Memory B cell (primary cell): ENCODE measurements around the gene SLC4A2.

Experiments
- ATAC-seq: fragments of 150-1000 bp; cut with Tn5 transposase; 2 replicates; pipeline ENCODE4 v1.10.0; 2021; ENCODE audit warnings: low read depth, mild to moderate bottlenecking, moderate library complexity
- DNase-seq, 2 donors: peaks; one replicate each; pipeline ENCODE4 v3.0.0; 2022; ENCODE audit warnings: low spot score in 2 of 2
- H3K27ac Mint-ChIP-seq: one replicate; pipeline ENCODE4 v1.8.0; 2022; ENCODE audit warnings: mild to moderate bottlenecking, moderate library complexity, mixed read lengths
- H3K27me3 Mint-ChIP-seq: one replicate; pipeline ENCODE4 v1.8.0; 2022; ENCODE audit warnings: mixed read lengths
- H3K36me3 Mint-ChIP-seq: one replicate; pipeline ENCODE4 v1.8.0; 2022; ENCODE audit warnings: mild to moderate bottlenecking, mixed read lengths
- H3K4me1 Mint-ChIP-seq: one replicate; pipeline ENCODE4 v1.8.0; 2022; ENCODE audit warnings: mixed read lengths
- H3K4me3 Mint-ChIP-seq: one replicate; pipeline ENCODE4 v1.8.0; 2022; ENCODE audit warnings: mild to moderate bottlenecking, moderate library complexity, mixed read lengths
- H3K9me3 Mint-ChIP-seq: one replicate; pipeline ENCODE4 v1.8.0; 2022; ENCODE audit warnings: mixed read lengths

The SLC4A2 gene

GRCh38 chr7:151058781-151059366 is 515 bp upstream of the SLC4A2 start:
- H3K9me3 Mint-ChIP-seq: no peaks in the 10 kb centered on the region
- peaks cover 2% of the 10 kb centered on the region for H3K27me3 Mint-ChIP-seq
- H3K36me3 Mint-ChIP-seq: peaks cover 2% of the 10 kb centered on the region
- DNase-seq (peak in 1 of 2 donors; percentile 40), ATAC-seq (no peak)
- peak overlapping the region; percentile 91 for H3K27ac Mint-ChIP-seq
- H3K4me1 Mint-ChIP-seq: peaks cover 27% of the 10 kb centered on the region
- H3K4me3 Mint-ChIP-seq: peak overlapping the region; percentile 93

GRCh38 chr7:151060113-151060415 is 675 bp downstream of the SLC4A2 start:
- Mint-ChIP-seq H3K36me3 (no peaks in the 10 kb centered on the region), H3K27me3 (no peaks in the 10 kb centered on the region), H3K9me3 (no peaks in the 10 kb centered on the region), H3K4me1 (peaks cover 27% of the 10 kb centered on the region), H3K27ac (peak overlapping the region; percentile 91), H3K4me3 (peak overlapping the region; percentile 93)
- DNase-seq: no peak
- no peak for ATAC-seq

- H3K36me3 Mint-ChIP-seq: peaks cover 3% of the 10 kb centered on the region
- ATAC-seq (no peak), DNase-seq (no peak)
- H3K4me1 Mint-ChIP-seq: peaks cover 27% of the 10 kb centered on the region
- H3K27ac Mint-ChIP-seq: peak overlapping the region; percentile 24
- no peaks in the 10 kb centered on the region for H3K9me3 Mint-ChIP-seq
- peak overlapping the region; percentile 93 for H3K4me3 Mint-ChIP-seq
- H3K27me3 Mint-ChIP-seq: no peaks in the 10 kb centered on the region
Measured at GRCh38 chr7:151060416-151061212, 1.2 kb downstream of the SLC4A2 start.

- DNase-seq (no peak), ATAC-seq (no peak)
- Mint-ChIP-seq H3K36me3 (peaks cover 3% of the 10 kb centered on the region), H3K27ac (peak overlapping the region; percentile 24), H3K9me3 (no peaks in the 10 kb centered on the region), H3K27me3 (no peaks in the 10 kb centered on the region), H3K4me1 (peaks cover 27% of the 10 kb centered on the region), H3K4me3 (peak overlapping the region; percentile 93)
Measured at GRCh38 chr7:151061213-151062110, 2.1 kb downstream of the SLC4A2 start.

- ATAC-seq: no peak
- peaks cover 21% of the 10 kb centered on the region for H3K4me1 Mint-ChIP-seq
- no peak for DNase-seq
- peaks cover 3% of the 10 kb centered on the region for H3K36me3 Mint-ChIP-seq
- no peaks in the 10 kb centered on the region for H3K9me3 Mint-ChIP-seq
- no peaks in the 10 kb centered on the region for H3K27me3 Mint-ChIP-seq
- peak overlapping the region; percentile 30 for H3K4me3 Mint-ChIP-seq
- H3K27ac Mint-ChIP-seq: no peak overlapping the region
Measured at GRCh38 chr7:151062111-151062398, 2.7 kb downstream of the SLC4A2 start.

GRCh38 chr7:151062399-151063211 is 3.2 kb downstream of the SLC4A2 start:
- no peak for DNase-seq
- Mint-ChIP-seq H3K27ac (no peak overlapping the region), H3K9me3 (no peaks in the 10 kb centered on the region), H3K36me3 (peaks cover 3% of the 10 kb centered on the region), H3K4me3 (no peak overlapping the region), H3K4me1 (peaks cover 16% of the 10 kb centered on the region), H3K27me3 (no peaks in the 10 kb centered on the region)
- ATAC-seq: no peak

- Mint-ChIP-seq H3K36me3 (peaks cover 6% of the 10 kb centered on the region), H3K27me3 (no peaks in the 10 kb centered on the region), H3K4me1 (peaks cover 16% of the 10 kb centered on the region), H3K27ac (no peak overlapping the region), H3K4me3 (no peak overlapping the region), H3K9me3 (no peaks in the 10 kb centered on the region)
- DNase-seq (no peak), ATAC-seq (no peak)
Measured at GRCh38 chr7:151063212-151063561, 3.8 kb downstream of the SLC4A2 start.

GRCh38 chr7:151064454-151064853 is 5.1 kb downstream of the SLC4A2 start:
- H3K4me3 Mint-ChIP-seq: no peak overlapping the region
- no peaks in the 10 kb centered on the region for H3K9me3 Mint-ChIP-seq
- DNase-seq (no peak), ATAC-seq (no peak)
- peaks cover 12% of the 10 kb centered on the region for H3K4me1 Mint-ChIP-seq
- no peak overlapping the region for H3K27ac Mint-ChIP-seq
- H3K36me3 Mint-ChIP-seq: peaks cover 6% of the 10 kb centered on the region
- no peaks in the 10 kb centered on the region for H3K27me3 Mint-ChIP-seq

- Mint-ChIP-seq H3K4me1 (peaks cover 12% of the 10 kb centered on the region), H3K27me3 (no peaks in the 10 kb centered on the region), H3K27ac (no peak overlapping the region), H3K4me3 (no peak overlapping the region), H3K36me3 (peaks cover 6% of the 10 kb centered on the region), H3K9me3 (no peaks in the 10 kb centered on the region)
- no peak for DNase-seq
- no peak for ATAC-seq
Measured at GRCh38 chr7:151064993-151065392, 5.6 kb downstream of the SLC4A2 start.

- Mint-ChIP-seq H3K27ac (no peak overlapping the region), H3K36me3 (peaks cover 6% of the 10 kb centered on the region), H3K9me3 (no peaks in the 10 kb centered on the region), H3K4me3 (no peak overlapping the region), H3K27me3 (no peaks in the 10 kb centered on the region), H3K4me1 (peaks cover 9% of the 10 kb centered on the region)
- ATAC-seq (no peak), DNase-seq (no peak)
Measured at GRCh38 chr7:151065516-151065915, 6.1 kb downstream of the SLC4A2 start.

- H3K9me3 Mint-ChIP-seq: no peaks in the 10 kb centered on the region
- no peak for ATAC-seq
- peaks cover 3% of the 10 kb centered on the region for H3K4me1 Mint-ChIP-seq
- no peak overlapping the region for H3K27ac Mint-ChIP-seq
- H3K27me3 Mint-ChIP-seq: no peaks in the 10 kb centered on the region
- DNase-seq: no peak
- H3K4me3 Mint-ChIP-seq: no peak overlapping the region
- H3K36me3 Mint-ChIP-seq: peaks cover 9% of the 10 kb centered on the region
Measured at GRCh38 chr7:151066273-151066974, 7.0 kb downstream of the SLC4A2 start.

- Mint-ChIP-seq H3K9me3 (no peaks in the 10 kb centered on the region), H3K27ac (no peak overlapping the region), H3K27me3 (no peaks in the 10 kb centered on the region), H3K4me1 (no peaks in the 10 kb centered on the region), H3K4me3 (no peak overlapping the region), H3K36me3 (peaks cover 9% of the 10 kb centered on the region)
- no peak for DNase-seq
- ATAC-seq: no peak
Measured at GRCh38 chr7:151068069-151068773, 8.8 kb downstream of the SLC4A2 start.
